ENCODE results near the gene GMCL2.
"Not testable (repeated sequence)": the region's sequence is repeated elsewhere in the genome, so short reads cannot be mapped to it uniquely, and the experiment has no call there.

The GMCL2 gene

DNA sequence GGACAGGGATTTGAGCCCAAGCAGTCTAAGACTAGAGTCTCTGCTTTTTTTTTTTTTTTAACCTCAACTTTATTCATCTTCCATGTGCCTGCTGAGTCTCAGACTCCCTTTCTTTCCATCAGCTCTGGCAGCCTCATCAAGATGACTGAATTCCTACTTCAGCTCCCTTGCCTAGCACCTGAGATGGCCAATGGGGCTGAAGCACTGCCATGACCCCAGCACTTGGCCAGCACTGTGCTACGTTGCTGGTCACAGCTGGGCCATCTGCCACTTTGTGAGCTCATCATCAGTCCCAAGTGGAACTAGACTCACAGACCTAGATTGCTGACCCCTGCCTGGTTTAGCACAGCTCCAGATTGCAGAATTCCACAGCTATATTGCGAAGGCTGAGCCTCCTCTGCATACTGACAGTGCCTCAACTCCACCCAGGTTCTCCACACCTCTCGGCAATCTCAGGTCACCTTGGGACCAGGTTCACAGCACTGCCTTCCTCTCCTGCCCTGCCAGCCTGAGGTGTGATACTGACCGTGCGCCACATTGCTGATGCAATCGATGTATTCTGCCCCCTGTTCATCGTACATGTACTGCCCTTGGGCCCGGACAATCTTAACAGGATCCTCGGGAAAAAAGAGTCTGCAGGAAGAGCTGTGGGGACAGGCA is 43.8 kb upstream of the GMCL2 start:
- Histone ChIP-seq H3K27me3 (ENCODE audit: low read depth, low read length) (no peaks in the 10 kb centered on the region), H3K4me1 (ENCODE audit: control insufficient read depth in 1 of 2, insufficient read depth in 2 of 2, low read length in 2 of 2) (peaks cover 11 to 22% of the 10 kb centered on the region in 2 donors), H3K27ac (ENCODE audit: low read length) (peak overlapping the region; percentile 47), H3K4me3 (ENCODE audit: low read depth in 1 of 2, low read length in 2 of 2) (peak overlapping the region; percentile 82 to 87), H3K36me3 (ENCODE audit: control insufficient read depth in 1 of 2, insufficient read depth in 2 of 2, low read length in 2 of 2) (peaks cover 25 to 36% of the 10 kb centered on the region in 2 donors), H3K9me3 (ENCODE audit: control insufficient read depth in 1 of 2, low read length in 2 of 2) (no peaks in the 10 kb centered on the region)

DNA sequence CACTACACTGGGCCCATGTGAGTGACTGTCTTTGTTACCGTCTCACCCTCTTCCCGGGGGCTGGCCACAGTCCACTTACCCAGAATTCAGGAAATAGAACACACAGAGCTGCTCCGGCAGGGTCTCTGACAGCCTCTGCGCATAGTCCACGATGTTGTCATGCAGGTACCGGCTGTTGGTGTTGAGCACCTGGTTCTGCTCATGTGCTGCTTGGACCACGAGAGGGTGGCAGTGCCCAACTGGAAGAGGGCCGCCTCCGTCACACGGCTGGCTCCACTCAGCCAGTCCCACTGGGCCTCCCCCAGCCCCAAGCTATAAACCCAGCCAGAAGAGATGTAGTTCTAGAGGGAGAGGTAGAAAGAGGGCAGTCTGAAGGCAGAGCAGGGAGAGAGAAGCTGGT is 42.7 kb upstream of the GMCL2 start:
- Histone ChIP-seq H3K9me3 (ENCODE audit: control insufficient read depth in 1 of 2, low read length in 2 of 2) (no peaks in the 10 kb centered on the region), H3K27ac (ENCODE audit: low read length) (no peak overlapping the region), H3K4me3 (ENCODE audit: low read depth in 1 of 2, low read length in 2 of 2) (no peak overlapping the region), H3K36me3 (ENCODE audit: control insufficient read depth in 1 of 2, insufficient read depth in 2 of 2, low read length in 2 of 2) (peaks cover 28 to 40% of the 10 kb centered on the region in 2 donors), H3K27me3 (ENCODE audit: low read depth, low read length) (no peaks in the 10 kb centered on the region), H3K4me1 (ENCODE audit: control insufficient read depth in 1 of 2, insufficient read depth in 2 of 2, low read length in 2 of 2) (peaks cover 11 to 22% of the 10 kb centered on the region in 2 donors)

DNA sequence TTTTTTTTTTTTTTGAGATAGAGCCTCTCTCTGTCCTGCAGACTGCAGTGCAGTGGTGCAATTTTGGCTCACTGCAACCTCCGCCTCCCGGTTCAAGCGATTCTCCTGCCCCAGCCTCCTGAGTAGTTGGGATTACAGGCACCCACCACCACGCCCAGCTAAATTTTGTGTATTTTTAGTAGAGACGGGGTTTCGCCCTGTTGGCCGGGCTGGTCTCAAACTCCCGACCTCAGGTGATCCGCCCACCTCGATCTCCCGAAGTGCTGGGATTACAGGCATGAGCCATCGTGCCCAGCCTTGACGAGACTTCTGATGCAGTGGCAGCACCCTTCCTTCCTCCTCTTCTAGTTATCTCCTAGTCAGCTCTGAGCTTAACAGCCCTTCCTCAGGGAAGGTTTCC is 41.9 kb upstream of the GMCL2 start:
- H3K27me3 ChIP-seq (ENCODE audit: low read depth, low read length); H3K4me3 ChIP-seq (ENCODE audit: low read depth in 1 of 2, low read length in 2 of 2); H3K27ac ChIP-seq (ENCODE audit: low read length); H3K9me3 ChIP-seq (ENCODE audit: control insufficient read depth in 1 of 2, low read length in 2 of 2): not testable (repeated sequence)
- Histone ChIP-seq H3K36me3 (ENCODE audit: control insufficient read depth in 1 of 2, insufficient read depth in 2 of 2, low read length in 2 of 2) (peaks cover 29 to 41% of the 10 kb centered on the region in 2 donors), H3K4me1 (ENCODE audit: control insufficient read depth in 1 of 2, insufficient read depth in 2 of 2, low read length in 2 of 2) (peaks cover 11 to 22% of the 10 kb centered on the region in 2 donors)

DNA sequence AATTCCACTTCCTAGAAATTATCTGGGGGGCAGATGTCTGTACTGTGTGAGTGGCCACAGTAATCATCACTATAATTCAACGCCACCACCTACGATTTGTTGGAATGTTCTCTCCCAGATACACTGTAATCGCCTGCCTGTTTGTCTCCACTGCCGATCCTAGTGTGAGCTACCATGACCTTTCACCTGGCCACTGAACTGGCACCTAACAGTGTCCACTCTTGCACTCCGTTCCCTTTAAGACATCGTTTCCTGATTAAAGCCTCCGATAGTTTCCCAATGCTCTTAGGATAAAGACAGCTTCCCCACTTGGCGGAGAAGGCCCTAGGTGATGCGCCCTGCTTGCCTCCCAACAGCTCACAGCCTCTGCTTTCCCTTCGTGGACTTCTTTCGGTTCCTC is 41.4 kb upstream of the GMCL2 start:
- peaks cover 29 to 41% of the 10 kb centered on the region in 2 donors for H3K36me3 ChIP-seq (ENCODE audit: control insufficient read depth in 1 of 2, insufficient read depth in 2 of 2, low read length in 2 of 2)
- H3K4me1 ChIP-seq (ENCODE audit: control insufficient read depth in 1 of 2, insufficient read depth in 2 of 2, low read length in 2 of 2), result peaks cover 11 to 22% of the 10 kb centered on the region in 2 donors
- no peaks in the 10 kb centered on the region for H3K27me3 ChIP-seq (ENCODE audit: low read depth, low read length)
- no peaks in the 10 kb centered on the region for H3K9me3 ChIP-seq (ENCODE audit: control insufficient read depth in 1 of 2, low read length in 2 of 2)
- H3K27ac ChIP-seq (ENCODE audit: low read length), result no peak overlapping the region
- no peak overlapping the region for H3K4me3 ChIP-seq (ENCODE audit: low read depth in 1 of 2, low read length in 2 of 2)

DNA sequence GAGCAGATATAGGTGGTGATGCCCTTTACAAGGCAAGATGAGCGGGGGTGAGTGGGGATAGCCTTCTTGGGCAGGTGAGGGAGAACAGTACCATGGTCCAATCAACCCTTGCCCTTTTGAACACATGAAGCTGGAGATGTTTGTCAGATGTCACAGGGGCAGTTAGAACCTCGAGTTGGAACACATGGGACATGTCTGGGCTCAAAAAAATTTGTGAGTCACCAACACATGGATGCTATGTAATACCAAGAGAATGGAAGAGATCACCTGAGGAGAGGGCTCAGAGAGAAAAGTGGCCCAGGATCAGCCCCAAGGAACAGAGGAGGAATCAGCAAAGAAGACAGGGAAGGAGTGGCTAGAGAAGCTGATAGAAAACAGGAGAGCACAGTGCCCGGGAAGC is 40.8 kb upstream of the GMCL2 start:
- Histone ChIP-seq H3K27ac (ENCODE audit: low read length) (no peak overlapping the region), H3K36me3 (ENCODE audit: control insufficient read depth in 1 of 2, insufficient read depth in 2 of 2, low read length in 2 of 2) (peaks cover 31 to 41% of the 10 kb centered on the region in 2 donors), H3K4me1 (ENCODE audit: control insufficient read depth in 1 of 2, insufficient read depth in 2 of 2, low read length in 2 of 2) (peaks cover 11 to 22% of the 10 kb centered on the region in 2 donors), H3K4me3 (ENCODE audit: low read depth in 1 of 2, low read length in 2 of 2) (no peak overlapping the region), H3K27me3 (ENCODE audit: low read depth, low read length) (no peaks in the 10 kb centered on the region), H3K9me3 (ENCODE audit: control insufficient read depth in 1 of 2, low read length in 2 of 2) (no peaks in the 10 kb centered on the region)

DNA sequence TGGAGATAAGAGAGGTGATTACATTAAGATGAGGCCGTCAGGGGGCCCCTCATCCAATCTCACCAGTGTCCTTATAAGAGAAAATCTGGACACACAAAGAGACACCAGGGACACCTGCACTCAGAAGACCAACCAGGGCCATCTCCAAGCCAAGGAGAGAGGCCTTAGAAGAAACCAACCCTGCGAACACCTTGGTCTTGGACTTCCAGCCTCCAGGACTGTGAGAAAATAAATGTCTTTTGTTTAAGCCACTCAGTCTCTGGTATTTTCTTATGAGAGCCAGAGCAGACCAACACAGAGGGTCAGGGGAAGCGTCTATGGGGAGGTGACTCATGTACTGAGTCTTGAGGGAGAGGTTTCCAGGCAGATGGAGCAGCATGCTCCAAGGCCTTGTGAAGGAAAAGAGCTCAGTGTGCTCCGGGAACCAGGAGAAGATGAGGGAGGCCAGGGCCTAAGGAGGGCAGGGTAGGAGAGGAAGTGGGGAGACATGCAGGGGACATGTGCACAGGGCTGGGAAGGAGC is 40.0 kb upstream of the GMCL2 start:
- peaks cover 11 to 22% of the 10 kb centered on the region in 2 donors for H3K4me1 ChIP-seq (ENCODE audit: control insufficient read depth in 1 of 2, insufficient read depth in 2 of 2, low read length in 2 of 2)
- H3K36me3 ChIP-seq (ENCODE audit: control insufficient read depth in 1 of 2, insufficient read depth in 2 of 2, low read length in 2 of 2), result peaks cover 37 to 44% of the 10 kb centered on the region in 2 donors
- no peaks in the 10 kb centered on the region for H3K9me3 ChIP-seq (ENCODE audit: control insufficient read depth in 1 of 2, low read length in 2 of 2)
- H3K27ac ChIP-seq (ENCODE audit: low read length), result no peak overlapping the region
- H3K4me3 ChIP-seq (ENCODE audit: low read depth in 1 of 2, low read length in 2 of 2), result no peak overlapping the region
- H3K27me3 ChIP-seq (ENCODE audit: low read depth, low read length), result no peaks in the 10 kb centered on the region

DNA sequence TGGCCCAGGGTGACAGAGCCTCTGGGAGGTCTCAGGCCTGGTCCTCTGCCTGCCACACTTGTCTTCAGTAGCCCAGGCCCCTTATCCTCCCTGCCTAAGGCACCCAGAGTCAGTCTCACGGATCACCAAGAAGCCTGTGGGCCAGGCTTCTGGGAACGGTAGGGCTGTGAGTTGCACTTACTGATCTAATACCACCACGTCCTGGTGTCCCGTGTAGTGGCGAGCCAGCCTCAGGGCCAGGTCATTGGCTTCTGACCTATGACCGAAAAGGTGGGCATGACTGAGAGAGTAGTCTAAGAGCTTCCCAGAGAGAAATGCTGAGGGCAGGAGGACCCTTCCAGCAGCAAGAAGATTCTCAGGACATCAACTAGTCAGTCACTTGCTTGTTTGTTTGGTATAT is 38.0 kb upstream of the GMCL2 start:
- Histone ChIP-seq H3K4me1 (ENCODE audit: control insufficient read depth in 1 of 2, insufficient read depth in 2 of 2, low read length in 2 of 2) (peaks cover 0 to 5% of the 10 kb centered on the region in 2 donors), H3K27me3 (ENCODE audit: low read depth, low read length) (no peaks in the 10 kb centered on the region), H3K9me3 (ENCODE audit: control insufficient read depth in 1 of 2, low read length in 2 of 2) (no peaks in the 10 kb centered on the region), H3K27ac (ENCODE audit: low read length) (no peak overlapping the region), H3K4me3 (ENCODE audit: low read depth in 1 of 2, low read length in 2 of 2) (no peak overlapping the region), H3K36me3 (ENCODE audit: control insufficient read depth in 1 of 2, insufficient read depth in 2 of 2, low read length in 2 of 2) (peaks cover 37 to 61% of the 10 kb centered on the region in 2 donors)

DNA sequence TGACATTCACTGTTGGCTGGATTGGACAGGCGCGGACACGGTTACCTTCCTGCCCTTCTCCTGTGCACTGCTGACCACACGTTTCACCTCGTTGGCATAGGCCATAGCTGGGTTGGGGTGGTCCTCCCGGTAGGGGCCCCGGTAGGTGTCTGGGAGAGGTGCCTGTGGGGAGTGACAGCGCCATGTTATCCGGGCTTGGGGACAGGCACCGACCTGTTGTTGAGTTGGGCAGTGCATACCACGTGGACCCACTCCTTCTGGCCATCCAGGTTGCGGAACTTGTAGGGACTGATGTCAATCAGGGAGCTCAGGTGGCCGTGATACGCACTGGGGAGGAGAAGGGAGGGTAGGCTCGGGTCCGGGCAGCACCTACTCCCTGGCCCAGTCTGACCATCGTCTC is 37.2 kb upstream of the GMCL2 start:
- Histone ChIP-seq H3K27ac (ENCODE audit: low read length) (no peak overlapping the region), H3K36me3 (ENCODE audit: control insufficient read depth in 1 of 2, insufficient read depth in 2 of 2, low read length in 2 of 2) (peaks cover 33 to 53% of the 10 kb centered on the region in 2 donors), H3K4me1 (ENCODE audit: control insufficient read depth in 1 of 2, insufficient read depth in 2 of 2, low read length in 2 of 2) (no peaks in the 10 kb centered on the region), H3K9me3 (ENCODE audit: control insufficient read depth in 1 of 2, low read length in 2 of 2) (no peaks in the 10 kb centered on the region), H3K27me3 (ENCODE audit: low read depth, low read length) (no peaks in the 10 kb centered on the region), H3K4me3 (ENCODE audit: low read depth in 1 of 2, low read length in 2 of 2) (no peak overlapping the region)

DNA sequence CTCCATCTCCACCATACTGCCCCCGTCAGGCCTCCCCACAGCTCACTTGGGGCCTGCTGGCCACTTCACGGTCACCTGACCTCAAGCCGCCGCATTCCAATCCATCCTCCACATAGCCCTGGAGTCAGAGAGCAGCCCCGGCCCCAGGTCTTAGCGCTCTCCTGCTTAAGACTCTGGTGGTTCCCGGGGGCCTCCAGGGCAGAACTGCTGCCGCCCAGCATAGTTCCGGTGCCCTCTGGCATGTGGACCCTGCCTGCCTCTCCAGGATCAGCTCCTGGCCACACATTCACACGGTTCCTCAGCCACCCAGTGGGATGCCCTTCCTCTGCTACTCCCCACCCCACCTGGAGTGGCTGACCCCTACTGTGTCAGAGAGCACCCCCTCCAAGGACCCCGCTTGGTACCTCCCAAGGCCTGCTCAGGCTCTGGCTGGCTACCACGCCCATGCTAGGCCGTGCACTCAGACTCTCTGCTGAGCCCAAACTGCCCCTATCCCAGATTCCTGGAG is 36.7 kb upstream of the GMCL2 start:
- Histone ChIP-seq H3K9me3 (ENCODE audit: control insufficient read depth in 1 of 2, low read length in 2 of 2) (no peaks in the 10 kb centered on the region), H3K27me3 (ENCODE audit: low read depth, low read length) (no peaks in the 10 kb centered on the region), H3K27ac (ENCODE audit: low read length) (no peak overlapping the region), H3K4me3 (ENCODE audit: low read depth in 1 of 2, low read length in 2 of 2) (no peak overlapping the region), H3K36me3 (ENCODE audit: control insufficient read depth in 1 of 2, insufficient read depth in 2 of 2, low read length in 2 of 2) (peaks cover 30 to 50% of the 10 kb centered on the region in 2 donors), H3K4me1 (ENCODE audit: control insufficient read depth in 1 of 2, insufficient read depth in 2 of 2, low read length in 2 of 2) (no peaks in the 10 kb centered on the region)

DNA sequence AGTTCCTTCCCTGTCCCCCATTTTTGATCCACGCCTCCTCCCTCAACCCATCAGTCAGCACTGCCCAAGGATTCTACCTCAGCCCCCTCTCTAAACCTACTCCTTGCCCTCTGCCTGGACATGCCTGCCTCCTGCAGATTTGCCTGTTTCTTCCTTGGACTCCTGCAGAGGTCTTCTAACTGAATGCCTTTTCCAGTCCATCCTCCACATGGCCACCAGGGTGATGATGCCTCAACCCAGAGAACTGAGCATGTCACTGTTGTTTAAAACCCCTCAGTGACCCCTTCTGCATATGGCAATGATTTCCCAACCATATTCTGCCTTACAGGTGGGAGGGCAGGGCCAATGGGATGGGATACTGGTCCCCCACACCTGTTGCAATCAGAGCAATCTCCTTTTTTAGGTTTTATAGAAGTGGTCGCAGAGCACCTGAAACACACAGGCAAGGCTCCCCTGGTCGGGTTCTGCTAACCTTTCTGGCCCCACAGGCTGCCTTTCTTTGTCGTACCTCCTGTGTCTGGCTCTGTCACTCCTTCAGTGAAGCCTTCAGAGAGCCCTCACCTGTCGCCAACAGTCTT is 36.1 kb upstream of the GMCL2 start:
- Histone ChIP-seq H3K4me1 (ENCODE audit: control insufficient read depth in 1 of 2, insufficient read depth in 2 of 2, low read length in 2 of 2) (no peaks in the 10 kb centered on the region), H3K9me3 (ENCODE audit: control insufficient read depth in 1 of 2, low read length in 2 of 2) (no peaks in the 10 kb centered on the region), H3K4me3 (ENCODE audit: low read depth in 1 of 2, low read length in 2 of 2) (no peak overlapping the region), H3K27ac (ENCODE audit: low read length) (no peak overlapping the region), H3K27me3 (ENCODE audit: low read depth, low read length) (no peaks in the 10 kb centered on the region), H3K36me3 (ENCODE audit: control insufficient read depth in 1 of 2, insufficient read depth in 2 of 2, low read length in 2 of 2) (peaks cover 24 to 50% of the 10 kb centered on the region in 2 donors)

DNA sequence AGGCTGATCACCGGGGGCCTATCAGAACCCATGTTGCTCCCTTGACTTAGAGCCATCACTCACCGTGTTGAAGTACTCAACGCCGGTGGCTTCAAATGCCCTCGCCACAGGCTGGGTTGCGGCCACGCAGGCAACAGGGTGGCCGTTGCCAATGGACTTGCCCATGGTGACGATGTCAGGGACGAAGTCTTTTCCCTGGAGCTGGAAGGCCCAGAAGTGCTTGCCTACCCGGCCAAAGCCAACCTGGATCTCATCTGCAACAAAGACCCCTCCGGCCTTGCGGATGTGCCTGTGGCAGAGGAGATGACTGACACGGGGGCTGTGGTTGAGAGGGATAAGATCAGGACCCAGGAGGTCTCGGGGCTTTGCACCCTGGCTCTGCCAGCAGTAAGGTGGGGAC is 35.1 kb upstream of the GMCL2 start:
- Histone ChIP-seq H3K4me3 (ENCODE audit: low read depth in 1 of 2, low read length in 2 of 2) (no peak overlapping the region), H3K36me3 (ENCODE audit: control insufficient read depth in 1 of 2, insufficient read depth in 2 of 2, low read length in 2 of 2) (peaks cover 14 to 42% of the 10 kb centered on the region in 2 donors), H3K4me1 (ENCODE audit: control insufficient read depth in 1 of 2, insufficient read depth in 2 of 2, low read length in 2 of 2) (no peaks in the 10 kb centered on the region), H3K9me3 (ENCODE audit: control insufficient read depth in 1 of 2, low read length in 2 of 2) (no peaks in the 10 kb centered on the region), H3K27me3 (ENCODE audit: low read depth, low read length) (no peaks in the 10 kb centered on the region), H3K27ac (ENCODE audit: low read length) (no peak overlapping the region)

Measured in muscle layer of duodenum (tissue), 2 donors.